Hepatocyte (in vitro differentiated cells): Measurements from ENCODE around the gene MAST4. TPM values are rescaled to one million over a fixed set of nuclear protein-coding genes. Genes with fewer than 3 reads are reported as not detected.

Experiments used
- DNase-seq: peaks from one replicate; pipeline ENCODE4 v3.0.0-alpha.2; 2016; ENCODE audit warnings: low spot score
- H2AFZ ChIP-seq: fragments of 200-600 bp; sonication (generic); 2 replicates; pipeline ENCODE4 v1.6.0; 2016; ENCODE audit warnings: antibody characterized with exemption, mild to moderate bottlenecking
- H3K27ac ChIP-seq: fragments of 200-600 bp; sonication (generic); 2 replicates; pipeline ENCODE4 v1.5.1; 2016; ENCODE audit warnings: mild to moderate bottlenecking
- H3K27me3 ChIP-seq: fragments of 200-600 bp; sonication (generic); 2 replicates; pipeline ENCODE4 v1.6.1; 2016
- H3K36me3 ChIP-seq: fragments of 200-600 bp; sonication (generic); replicated peaks from 2 replicates; pipeline ENCODE4 v1.5.1; 2016; ENCODE audit warnings: low read depth; ENCODE audit not compliant: insufficient read depth
- H3K4me1 ChIP-seq: fragments of 200-600 bp; sonication (generic); 2 replicates; pipeline ENCODE4 v1.5.1; 2016; ENCODE audit warnings: mild to moderate bottlenecking, moderate library complexity; ENCODE audit not compliant: insufficient read depth
- H3K4me2 ChIP-seq: fragments of 200-600 bp; sonication (generic); 2 replicates; pipeline ENCODE4 v1.6.0; 2016
- H3K4me3 ChIP-seq: fragments of 200-600 bp; sonication (generic); 2 replicates; pipeline ENCODE4 v1.5.1; 2016; ENCODE audit warnings: mild to moderate bottlenecking
- H3K79me2 ChIP-seq: fragments of 200-600 bp; sonication (generic); 2 replicates; pipeline ENCODE4 v1.6.0; 2017; ENCODE audit warnings: mild to moderate bottlenecking
- H3K9me2 ChIP-seq: fragments of 200-600 bp; sonication (generic); replicated peaks from 2 replicates; pipeline ENCODE4 v1.6.0; 2017; ENCODE audit warnings: mild to moderate bottlenecking; ENCODE audit not compliant: insufficient read depth
- H3K9me3 ChIP-seq: fragments of 200-600 bp; sonication (generic); 2 replicates; pipeline ENCODE4 v1.5.1; 2016; ENCODE audit warnings: low read depth, mild to moderate bottlenecking
- H4K20me1 ChIP-seq: fragments of 200-600 bp; sonication (generic); 2 replicates; pipeline ENCODE4 v1.6.0; 2016; ENCODE audit warnings: mild to moderate bottlenecking; ENCODE audit not compliant: insufficient read depth, poor library complexity, severe bottlenecking
- EZH2 ChIP-seq: fragments of 200-600 bp; sonication (generic); IDR thresholded peaks from 2 replicates; pipeline ENCODE4 v1.6.1; 2016; ENCODE audit warnings: antibody characterized with exemption, mild to moderate bottlenecking, borderline replicate concordance
- EZH2phosphoT487 ChIP-seq: fragments of 200-600 bp; sonication (generic); IDR thresholded peaks from one replicate; pipeline ENCODE4 v1.6.1; 2018; ENCODE audit warnings: antibody characterized with exemption, mild to moderate bottlenecking, low read depth, moderate library complexity; ENCODE audit not compliant: unreplicated experiment, severe bottlenecking
- WGBS: methylation state at CpG from one replicate; pipeline ENCODE4 v1.1.6; 2016; ENCODE audit warnings: low lambda C conversion rate; ENCODE audit errors: missing lambda C conversion rate; 5-methylcytosine and 5-hydroxymethylcytosine counted together
- polyA plus RNA-seq: library from polyadenylated mRNA; unstranded; fragments of >200 nt; fragmentation: Nextera tagmentation; extraction: Ambion mirVana; gene quantifications from 2 replicates; pipeline ENCODE4 v1.2.1, GENCODE V29; 2016
- total RNA-seq: library from RNA; depleted of rRNA; stranded (reverse); fragments of >200 nt; gene quantifications from 2 replicates; pipeline ENCODE4 v1.2.3, GENCODE V29; 2014
- TF ChIP-seq, protein P1 (sequence below): fragments of 200-600 bp; sonication (generic); IDR thresholded peaks from 2 replicates; pipeline ENCODE4 v1.5.1; 2016; ENCODE audit warnings: antibody characterized with exemption, mild to moderate bottlenecking; ENCODE audit not compliant: poor library complexity

MAST4 gene
- total and polyA plus RNA-seq, 2 experiments from 2014 or later = 11.7 to 13.2 TPM

DNA sequence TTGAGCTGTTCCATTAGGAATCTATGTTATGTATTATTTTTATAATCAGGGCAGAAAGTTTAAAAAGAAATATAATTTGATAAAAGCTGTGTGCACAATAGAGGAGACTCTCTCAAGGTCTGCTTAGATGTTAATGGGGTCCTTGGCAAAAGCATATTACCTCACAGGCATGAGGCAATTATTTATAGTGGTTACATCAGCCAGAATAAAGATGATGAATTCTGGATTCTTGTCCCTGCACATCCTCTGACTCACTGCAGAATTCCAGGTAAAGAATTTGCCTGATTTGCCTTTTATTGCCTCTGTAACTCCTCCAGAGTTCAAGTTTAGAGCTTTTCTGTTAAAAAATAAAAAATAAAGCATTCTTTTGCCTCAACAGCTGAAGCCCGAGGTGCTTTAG lies 253.6 kb downstream of the MAST4 start:
- TF ChIP-seq, protein P1, sequence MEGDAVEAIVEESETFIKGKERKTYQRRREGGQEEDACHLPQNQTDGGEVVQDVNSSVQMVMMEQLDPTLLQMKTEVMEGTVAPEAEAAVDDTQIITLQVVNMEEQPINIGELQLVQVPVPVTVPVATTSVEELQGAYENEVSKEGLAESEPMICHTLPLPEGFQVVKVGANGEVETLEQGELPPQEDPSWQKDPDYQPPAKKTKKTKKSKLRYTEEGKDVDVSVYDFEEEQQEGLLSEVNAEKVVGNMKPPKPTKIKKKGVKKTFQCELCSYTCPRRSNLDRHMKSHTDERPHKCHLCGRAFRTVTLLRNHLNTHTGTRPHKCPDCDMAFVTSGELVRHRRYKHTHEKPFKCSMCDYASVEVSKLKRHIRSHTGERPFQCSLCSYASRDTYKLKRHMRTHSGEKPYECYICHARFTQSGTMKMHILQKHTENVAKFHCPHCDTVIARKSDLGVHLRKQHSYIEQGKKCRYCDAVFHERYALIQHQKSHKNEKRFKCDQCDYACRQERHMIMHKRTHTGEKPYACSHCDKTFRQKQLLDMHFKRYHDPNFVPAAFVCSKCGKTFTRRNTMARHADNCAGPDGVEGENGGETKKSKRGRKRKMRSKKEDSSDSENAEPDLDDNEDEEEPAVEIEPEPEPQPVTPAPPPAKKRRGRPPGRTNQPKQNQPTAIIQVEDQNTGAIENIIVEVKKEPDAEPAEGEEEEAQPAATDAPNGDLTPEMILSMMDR = no peak
- TF ChIP-seq EZH2phosphoT487 = no peak
- TF ChIP-seq EZH2 = no peak
- H3K27ac ChIP-seq = peak overlapping the region; percentile 67
- WGBS = 88% methylated on average over 1 of the region's 1 CpG
- H3K27me3 ChIP-seq = no peaks in the 10 kb centered on the region
- H3K9me2 ChIP-seq = no peaks in the 10 kb centered on the region
- peak overlapping the region; percentile 26 for H3K4me2 ChIP-seq
- H3K4me3 ChIP-seq = no peak overlapping the region
- no peaks in the 10 kb centered on the region for H3K79me2 ChIP-seq
- no peak for DNase-seq
- no peak overlapping the region for H2AFZ ChIP-seq
- H4K20me1 ChIP-seq = no peaks in the 10 kb centered on the region
- no peaks in the 10 kb centered on the region for H3K36me3 ChIP-seq
- peaks cover 15% of the 10 kb centered on the region for H3K4me1 ChIP-seq
- no peaks in the 10 kb centered on the region for H3K9me3 ChIP-seq

DNA sequence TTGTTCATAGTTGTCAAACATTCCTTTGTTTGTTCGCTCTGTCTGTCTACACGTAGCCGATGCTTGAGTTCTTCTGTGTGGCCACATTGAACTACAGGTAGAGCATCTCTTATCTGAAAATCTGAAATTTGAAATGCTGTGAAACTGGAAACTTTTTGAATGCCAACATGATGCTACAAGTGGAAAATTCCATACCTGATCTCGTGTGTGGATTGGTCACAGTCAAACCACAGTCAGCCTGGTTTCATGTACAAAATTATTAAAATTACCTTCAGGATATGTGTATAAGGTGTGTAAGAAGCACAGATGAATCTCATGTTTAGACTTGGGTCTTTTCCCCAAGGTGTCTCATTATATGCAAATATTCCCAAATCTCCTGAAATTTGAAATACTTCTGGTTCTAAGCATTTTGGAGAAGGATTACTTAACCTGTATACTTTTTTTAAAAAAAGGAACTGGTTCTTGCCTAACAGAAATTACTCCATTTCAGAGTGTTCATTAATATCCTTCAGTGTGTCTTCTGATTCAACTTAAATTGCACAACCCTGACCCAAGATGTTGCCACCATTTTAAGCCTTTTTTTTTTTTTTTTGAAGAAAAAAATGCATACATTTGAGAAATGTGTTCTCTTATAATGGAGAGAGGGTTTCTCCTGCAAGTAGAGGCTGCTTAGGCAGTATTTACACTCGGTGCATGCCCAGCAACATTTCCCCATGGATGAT lies 254.3 kb downstream of the MAST4 start:
- DNase-seq = no peak
- no peaks in the 10 kb centered on the region for H3K36me3 ChIP-seq
- H3K79me2 ChIP-seq = no peaks in the 10 kb centered on the region
- peak overlapping the region; percentile 67 for H3K27ac ChIP-seq
- H4K20me1 ChIP-seq = no peaks in the 10 kb centered on the region
- H2AFZ ChIP-seq = no peak overlapping the region
- H3K4me1 ChIP-seq = peaks cover 15% of the 10 kb centered on the region
- H3K4me3 ChIP-seq = no peak overlapping the region
- 78% methylated on average over 5 of the region's 5 CpGs for WGBS
- peak overlapping the region; percentile 26 for H3K4me2 ChIP-seq
- H3K27me3 ChIP-seq = no peaks in the 10 kb centered on the region
- TF ChIP-seq EZH2phosphoT487 (no peak), EZH2 (no peak)
- TF ChIP-seq, protein P1 = no peak
- H3K9me3 ChIP-seq = no peaks in the 10 kb centered on the region
- H3K9me2 ChIP-seq = no peaks in the 10 kb centered on the region

DNA sequence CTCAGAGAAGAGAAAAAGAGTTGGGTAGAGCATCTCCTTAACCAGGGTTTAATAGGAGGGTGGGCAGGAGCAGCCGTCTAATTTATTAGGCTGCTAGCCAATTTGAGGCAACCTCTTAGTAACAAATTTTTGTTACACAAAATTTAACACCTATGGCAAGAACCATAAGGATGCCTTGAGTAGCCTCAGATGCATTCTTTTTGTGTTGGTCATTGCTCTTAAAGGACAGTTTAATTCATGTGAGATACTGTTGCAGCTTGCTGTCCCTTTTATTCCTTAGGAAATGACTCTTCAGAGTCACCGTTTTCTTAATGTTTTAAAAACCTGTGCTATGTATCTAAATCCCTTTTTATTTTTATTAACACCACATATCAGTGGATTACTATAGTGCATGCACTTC lies 255.1 kb downstream of the MAST4 start:
- no peaks in the 10 kb centered on the region for H3K36me3 ChIP-seq
- no peaks in the 10 kb centered on the region for H3K9me2 ChIP-seq
- TF ChIP-seq, protein P1 = no peak
- TF ChIP-seq EZH2 (no peak), EZH2phosphoT487 (no peak)
- H3K9me3 ChIP-seq = no peaks in the 10 kb centered on the region
- 69% methylated on average over 2 of the region's 2 CpGs for WGBS
- peaks cover 15% of the 10 kb centered on the region for H3K4me1 ChIP-seq
- H3K27me3 ChIP-seq = no peaks in the 10 kb centered on the region
- no peak overlapping the region for H2AFZ ChIP-seq
- H3K4me3 ChIP-seq = no peak overlapping the region
- no peaks in the 10 kb centered on the region for H3K79me2 ChIP-seq
- no peak overlapping the region for H3K4me2 ChIP-seq
- peak overlapping the region; percentile 67 for H3K27ac ChIP-seq
- H4K20me1 ChIP-seq = no peaks in the 10 kb centered on the region
- DNase-seq = no peak
